Activated CD4-positive, alpha-beta T cell treated with anti-CD3 and anti-CD28 coated beads, Interleukin-10, Interleukin-2, amounts not matched to agents 100 ng/mL and 50 ng/mL, durations not matched to agents 16 hours and 8 hours (primary cell): ENCODE measurements around the gene C9.
"Not testable (repeated sequence)": the region's sequence is repeated elsewhere in the genome, so short reads cannot be mapped to it uniquely, and the experiment has no call there.

ENCODE experiments used
- DNase-seq: peaks from one replicate; pipeline ENCODE4 v3.0.0-alpha.2; 2020

Gene C9

DNA sequence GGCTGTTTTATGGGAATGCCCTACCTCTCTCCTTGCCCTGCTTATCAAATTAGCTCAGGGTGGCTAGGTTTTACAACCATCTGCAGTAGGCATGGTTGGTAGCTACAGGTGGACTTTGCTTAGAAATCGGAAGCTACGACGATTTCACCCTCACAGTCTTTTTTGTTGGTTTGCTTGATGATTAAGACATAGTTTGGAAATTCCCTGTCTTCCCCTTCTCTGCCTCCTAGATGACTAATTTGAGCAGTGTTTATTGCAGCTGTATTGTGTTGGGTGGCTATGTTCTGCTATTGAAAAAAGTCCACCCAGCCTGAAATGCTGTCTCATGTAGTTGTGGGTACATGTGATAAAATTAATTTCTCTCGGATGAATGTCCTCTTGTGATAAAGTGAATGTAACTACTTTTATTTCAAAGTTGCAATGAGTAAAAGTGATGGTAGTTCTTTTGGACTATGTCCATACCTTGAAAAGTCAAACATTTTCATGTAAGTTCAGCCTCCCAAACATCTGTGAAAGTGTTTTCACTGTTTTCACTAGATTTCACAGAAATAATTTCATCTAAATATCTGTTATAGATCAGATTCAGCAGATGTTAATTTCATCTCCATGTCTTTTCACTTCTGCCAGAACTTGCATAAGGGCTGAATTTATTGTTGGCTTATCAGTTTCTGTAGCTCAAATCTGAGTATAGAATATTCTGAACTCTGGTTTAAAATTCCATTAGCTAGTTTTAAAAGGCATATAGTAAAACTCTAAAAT is 107.6 kb downstream of the C9 start:
- peak; percentile 76 for DNase-seq

DNA sequence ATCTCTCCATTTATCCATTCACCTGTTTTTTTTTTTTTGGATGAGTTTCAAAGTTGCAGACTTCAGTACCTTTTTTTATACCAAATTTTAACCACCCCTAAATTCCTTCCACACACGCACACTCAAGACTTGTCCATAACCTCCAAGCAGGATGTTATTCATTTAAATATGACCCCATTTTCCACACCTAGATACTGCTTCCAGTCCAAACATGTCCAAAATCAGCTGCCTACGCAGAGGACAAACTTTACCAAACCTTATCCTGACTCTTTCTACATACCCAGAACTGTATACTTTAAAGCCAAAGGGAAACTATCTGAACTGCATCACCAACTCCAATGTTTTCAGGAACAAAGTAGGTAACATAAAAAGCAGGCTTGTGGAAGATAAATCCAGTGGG is 108.9 kb downstream of the C9 start:
- DNase-seq = no peak

DNA sequence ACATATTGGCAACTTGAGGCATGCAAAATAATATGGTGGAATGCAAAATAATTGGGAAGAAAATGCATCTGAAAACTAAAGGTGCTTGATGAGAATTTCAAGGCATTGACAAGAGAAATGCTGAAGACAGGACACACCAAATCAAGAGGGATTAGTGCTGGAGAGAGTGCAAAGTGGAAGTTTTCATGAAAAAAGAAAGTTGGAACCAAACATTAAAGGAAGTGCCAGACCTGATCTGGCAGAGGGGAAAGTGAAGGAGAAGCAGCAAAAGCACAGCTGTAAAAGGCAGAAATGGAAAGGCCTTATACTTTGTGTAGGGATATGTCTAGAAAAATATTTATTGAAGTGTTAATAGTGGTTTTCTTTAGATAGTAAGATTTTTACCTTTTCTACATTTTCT is 109.6 kb downstream of the C9 start:
- no peak for DNase-seq

DNA sequence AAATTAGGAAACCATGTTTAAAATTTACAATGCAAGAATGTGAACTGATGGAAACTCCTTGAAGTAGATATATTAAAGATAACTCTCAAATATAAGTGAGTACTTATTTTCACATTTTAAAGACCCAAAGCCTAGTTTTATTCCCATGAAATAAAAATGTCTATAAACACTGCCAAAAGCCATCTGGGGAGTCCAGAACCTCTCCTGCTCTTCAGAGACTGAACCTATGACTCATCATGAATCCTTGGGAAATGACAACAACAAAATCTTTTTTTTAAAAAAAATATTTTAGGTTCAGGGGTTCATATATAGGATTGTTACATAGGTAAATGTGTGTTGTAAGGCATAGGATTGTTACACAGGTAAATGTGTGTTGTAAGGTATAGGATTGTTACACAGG is 111.1 kb downstream of the C9 start:
- no peak for DNase-seq

DNA sequence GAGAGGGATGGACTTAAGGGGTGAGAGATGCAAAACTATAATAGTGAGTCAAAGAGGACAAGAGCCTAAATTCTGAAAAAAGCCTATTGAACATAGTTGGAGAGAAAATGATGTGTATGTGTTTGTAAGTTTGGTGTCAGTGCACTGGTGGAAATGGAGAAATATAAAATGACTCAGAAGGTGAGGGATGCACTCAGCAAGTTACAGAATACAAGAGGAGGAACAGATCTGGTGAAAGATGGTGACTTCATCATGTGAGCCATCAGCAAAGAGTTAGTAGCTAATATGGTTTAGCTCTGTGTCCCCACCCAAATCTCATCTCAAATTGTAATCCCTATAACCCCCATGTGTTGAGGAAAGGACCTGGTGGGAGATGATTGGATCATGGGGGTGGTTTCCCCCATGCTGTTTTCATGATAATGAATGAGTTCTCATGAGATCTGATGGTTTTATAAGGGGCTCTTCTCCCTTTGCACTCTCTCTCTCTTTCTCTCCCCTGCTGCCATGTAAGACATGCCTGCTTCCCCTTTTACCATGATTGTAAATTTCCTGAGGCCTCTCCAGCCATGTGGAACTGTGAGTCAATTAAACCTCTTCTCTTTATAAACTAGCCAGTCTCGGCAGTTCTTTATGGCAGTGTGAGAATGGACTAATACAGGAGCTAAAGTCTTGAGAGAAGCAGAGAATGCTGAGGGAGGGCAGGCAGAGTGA is 114.6 kb downstream of the C9 start:
- no peak for DNase-seq

DNA sequence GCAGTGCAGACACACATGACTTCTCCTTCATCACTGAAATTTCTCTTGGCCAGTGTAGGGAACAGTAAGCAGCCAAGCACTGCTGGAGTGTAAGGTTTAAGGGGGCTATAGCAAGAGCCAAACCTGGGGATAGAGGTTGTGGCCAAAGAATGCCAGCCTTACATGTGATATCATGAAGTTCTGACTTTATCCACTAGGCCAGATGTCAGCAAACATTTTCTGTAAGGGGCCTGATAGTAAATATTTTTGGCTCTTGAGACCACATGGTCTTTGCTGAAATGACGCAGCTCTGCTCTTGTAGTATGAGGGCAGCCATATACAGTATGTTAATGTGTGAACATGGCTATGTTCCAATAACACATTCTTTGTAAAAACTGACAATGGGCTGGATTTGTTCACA is 115.2 kb downstream of the C9 start:
- DNase-seq = no peak

DNA sequence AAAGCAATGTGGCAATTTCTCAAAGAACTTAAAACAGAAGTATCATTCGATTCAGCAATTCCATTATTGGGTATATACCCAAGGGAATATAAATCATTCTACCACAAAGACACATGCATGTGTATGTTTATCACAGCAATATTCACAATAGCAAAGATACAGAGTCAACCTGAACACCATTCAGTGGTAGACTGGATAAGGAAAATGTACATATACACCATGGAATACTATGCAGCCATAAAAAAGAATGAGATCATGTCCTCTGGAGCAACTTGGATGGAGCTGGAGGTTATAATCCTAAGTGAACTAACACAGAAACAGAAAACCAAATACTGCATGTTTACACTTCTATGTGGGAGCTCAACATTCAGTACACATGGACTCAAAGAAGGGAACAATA is 123.5 kb downstream of the C9 start:
- DNase-seq = no peak

DNA sequence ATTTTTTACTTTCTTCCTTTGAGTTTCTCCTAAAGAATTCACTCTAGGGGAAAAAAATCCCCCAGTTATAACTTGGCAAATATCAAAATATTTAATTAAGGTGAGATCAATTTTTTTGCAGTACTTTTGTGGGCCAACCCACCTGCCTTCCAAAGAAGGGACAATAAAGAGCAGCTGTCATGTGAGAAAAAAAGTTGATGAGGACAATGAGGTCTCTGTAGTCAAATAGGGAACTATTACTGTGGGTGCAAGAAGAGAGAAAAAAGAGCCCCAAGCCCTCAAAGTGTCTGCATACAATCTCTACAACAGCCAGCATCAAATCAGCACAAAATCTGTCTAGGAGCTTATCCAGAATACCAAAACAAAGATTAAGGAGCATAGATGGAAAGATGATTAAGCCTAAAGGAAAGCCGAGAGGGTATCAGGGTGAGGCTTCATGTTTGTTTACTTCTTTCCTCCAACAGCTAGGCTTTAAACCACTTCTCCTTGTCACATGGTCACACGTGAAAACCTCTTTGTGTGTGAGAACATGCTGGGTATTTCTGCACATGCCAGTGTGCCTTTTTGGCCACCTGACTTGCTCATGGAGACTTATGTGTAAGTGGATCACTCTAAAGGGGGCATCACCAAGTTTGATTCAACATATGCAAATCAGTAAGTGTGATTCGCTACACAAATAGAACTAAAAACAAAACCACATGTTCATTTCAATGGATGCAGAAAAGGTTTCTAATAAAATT is 125.8 kb downstream of the C9 start:
- DNase-seq = no peak

DNA sequence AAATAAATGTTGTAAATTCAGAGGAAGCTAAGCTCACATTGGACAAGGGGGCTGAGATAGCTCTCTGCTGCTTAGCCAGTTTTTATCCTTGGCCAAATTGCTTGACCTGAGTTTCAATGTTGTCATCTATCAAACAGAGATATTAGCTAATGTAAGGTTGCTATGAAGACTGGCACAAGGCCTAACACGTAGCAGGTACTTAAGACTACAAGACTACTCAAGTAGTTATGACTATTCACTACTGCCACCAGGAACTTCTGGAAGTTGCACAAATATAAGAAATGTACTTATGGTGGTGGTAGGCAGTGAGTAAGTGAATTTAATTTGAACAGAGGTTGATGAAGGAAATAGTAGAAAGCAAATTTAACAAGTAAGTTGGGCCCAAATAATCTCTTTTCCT is 127.6 kb downstream of the C9 start:
- DNase-seq = no peak

DNA sequence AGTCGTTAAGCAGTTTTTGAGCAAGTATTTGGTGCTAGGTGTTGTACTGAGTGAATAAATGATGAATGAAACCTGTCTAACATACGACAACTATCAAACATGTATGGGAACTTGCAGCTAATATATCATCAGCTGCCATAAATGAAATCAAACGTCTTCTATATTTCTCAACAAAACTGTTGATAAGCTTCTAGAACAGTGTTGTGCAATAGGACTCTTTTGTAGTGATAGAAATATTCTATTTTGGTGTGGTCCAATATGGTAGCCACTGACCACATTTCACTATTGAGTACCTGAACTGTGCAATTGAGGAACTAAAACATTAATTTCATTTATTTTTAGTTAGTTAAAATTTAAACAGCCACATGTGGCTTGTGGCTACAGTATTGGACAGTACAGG is 128.6 kb downstream of the C9 start:
- no peak for DNase-seq

DNA sequence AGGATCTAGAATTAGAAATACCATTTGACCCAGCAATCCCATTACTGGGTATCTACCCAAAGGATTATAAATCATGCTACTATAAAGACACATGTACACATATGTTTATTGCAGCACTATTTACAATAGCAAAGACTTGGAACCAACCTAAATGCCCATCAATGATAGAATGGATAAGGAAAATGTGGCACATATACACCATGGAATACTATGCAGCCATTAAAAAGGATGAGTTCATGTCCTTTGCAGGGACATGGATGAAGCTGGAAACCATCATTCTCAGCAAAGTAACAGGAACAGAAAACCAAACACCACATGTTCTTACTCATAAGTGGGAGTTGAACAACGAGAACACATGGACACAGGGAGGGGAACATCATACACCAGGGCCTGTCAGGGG is 129.8 kb downstream of the C9 start:
- not testable (repeated sequence) for DNase-seq
